ENCODE measurements around the gene HBG2.

The HBG2 gene

GRCh38 chr11:5267033-5267563 lies 12.5 kb upstream of the HBG2 start:
- TF ChIP-seq CTCF (conservative IDR thresholded peaks at IDR 0.05; ENCODE audit: low read length) (no peak), EZH2phosphoT487 (IDR thresholded peaks at IDR 0.05; ENCODE audit: borderline replicate concordance) (no peak)

GRCh38 chr11:5266609-5267008 lies 12.0 kb upstream of the HBG2 start:
- Histone ChIP-seq H2AFZ (ENCODE audit: low read length) (no peak overlapping the region), H3K4me3 (ENCODE audit: low read length, poor library complexity, severe bottlenecking) (no peak overlapping the region), H3K4me1 (ENCODE audit: insufficient read depth, low read length, poor library complexity, severe bottlenecking) (no peaks in the 10 kb centered on the region), H3F3A (ENCODE audit: low read depth) (no peaks in the 10 kb centered on the region), H3K9me2 (replicated peaks; ENCODE audit: low read depth, low read length) (no peaks in the 10 kb centered on the region), H3K9ac (ENCODE audit: low read depth, low read length, poor library complexity, severe bottlenecking) (no peak overlapping the region), H3K4me2 (ENCODE audit: low read depth, low read length, poor library complexity, severe bottlenecking) (no peak overlapping the region), H3K79me2 (ENCODE audit: insufficient read depth, low read length) (no peaks in the 10 kb centered on the region), H4K20me1 (ENCODE audit: insufficient read depth, low read length, poor library complexity, severe bottlenecking) (no peaks in the 10 kb centered on the region), H3K36me3 (ENCODE audit: insufficient read depth, low read length) (no peaks in the 10 kb centered on the region), H3K27me3 (ENCODE audit: insufficient read depth, low read length, poor library complexity, severe bottlenecking) (no peaks in the 10 kb centered on the region), H3K9me3 (ENCODE audit: insufficient read depth, low read depth, low read length) (no peaks in the 10 kb centered on the region)
- TF ChIP-seq CTCF (conservative IDR thresholded peaks at IDR 0.05; ENCODE audit: low read length) (no peak), EZH2phosphoT487 (IDR thresholded peaks at IDR 0.05; ENCODE audit: borderline replicate concordance) (no peak)

More at GRCh38 chr11:5267033-5267563, 12.5 kb upstream of the HBG2 start:
- Histone ChIP-seq H2AFZ (ENCODE audit: low read length) (no peak overlapping the region), H3K9ac (ENCODE audit: low read depth, low read length, poor library complexity, severe bottlenecking) (no peak overlapping the region), H3K4me2 (ENCODE audit: low read depth, low read length, poor library complexity, severe bottlenecking) (no peak overlapping the region), H3K9me2 (replicated peaks; ENCODE audit: low read depth, low read length) (no peaks in the 10 kb centered on the region), H3K9me3 (ENCODE audit: insufficient read depth, low read depth, low read length) (no peaks in the 10 kb centered on the region), H3F3A (ENCODE audit: low read depth) (no peaks in the 10 kb centered on the region), H3K27me3 (ENCODE audit: insufficient read depth, low read length, poor library complexity, severe bottlenecking) (no peaks in the 10 kb centered on the region), H3K4me1 (ENCODE audit: insufficient read depth, low read length, poor library complexity, severe bottlenecking) (no peaks in the 10 kb centered on the region), H3K4me3 (ENCODE audit: low read length, poor library complexity, severe bottlenecking) (no peak overlapping the region), H3K36me3 (ENCODE audit: insufficient read depth, low read length) (no peaks in the 10 kb centered on the region), H3K79me2 (ENCODE audit: insufficient read depth, low read length) (no peaks in the 10 kb centered on the region), H4K20me1 (ENCODE audit: insufficient read depth, low read length, poor library complexity, severe bottlenecking) (no peaks in the 10 kb centered on the region)

- no peaks in the 10 kb centered on the region for H3K79me2 ChIP-seq (ENCODE audit: insufficient read depth, low read length)
- no peaks in the 10 kb centered on the region for H3K9me3 ChIP-seq (ENCODE audit: insufficient read depth, low read depth, low read length)
- no peak overlapping the region for H3K9ac ChIP-seq (ENCODE audit: low read depth, low read length, poor library complexity, severe bottlenecking)
- no peaks in the 10 kb centered on the region for H4K20me1 ChIP-seq (ENCODE audit: insufficient read depth, low read length, poor library complexity, severe bottlenecking)
- no peaks in the 10 kb centered on the region for H3K27me3 ChIP-seq (ENCODE audit: insufficient read depth, low read length, poor library complexity, severe bottlenecking)
- H2AFZ ChIP-seq (ENCODE audit: low read length) = no peak overlapping the region
- H3K4me2 ChIP-seq (ENCODE audit: low read depth, low read length, poor library complexity, severe bottlenecking) = no peak overlapping the region
- TF ChIP-seq CTCF (conservative IDR thresholded peaks at IDR 0.05; ENCODE audit: low read length) = no peak
- no peak for TF ChIP-seq EZH2phosphoT487 (IDR thresholded peaks at IDR 0.05; ENCODE audit: borderline replicate concordance)
- no peak overlapping the region for H3K4me3 ChIP-seq (ENCODE audit: low read length, poor library complexity, severe bottlenecking)
- H3K9me2 ChIP-seq (replicated peaks; ENCODE audit: low read depth, low read length) = no peaks in the 10 kb centered on the region
- H3K4me1 ChIP-seq (ENCODE audit: insufficient read depth, low read length, poor library complexity, severe bottlenecking) = no peaks in the 10 kb centered on the region
- no peaks in the 10 kb centered on the region for H3K36me3 ChIP-seq (ENCODE audit: insufficient read depth, low read length)
- H3F3A ChIP-seq (ENCODE audit: low read depth) = no peaks in the 10 kb centered on the region
Observed at GRCh38 chr11:5265832-5266231, 11.3 kb upstream of the HBG2 start.

Data from Loucy (cell line).